GM23338 (cell line): ENCODE measurements around the gene ACSL3. TPM values are rescaled to one million over a fixed set of nuclear protein-coding genes. Genes with fewer than 3 reads are reported as not detected.

Experiments used
- ATAC-seq: fragments of 200-7000 bp; cut with Tn5 transposase; 3 replicates; pipeline ENCODE4 v1.9.1; 2020
- DNase-seq: peaks from one replicate; pipeline ENCODE4 v3.0.0-alpha.2; 2015; ENCODE audit warnings: low spot score
- H2AFZ ChIP-seq: fragments of 200-600 bp; sonication (generic); 2 replicates; pipeline ENCODE4 v1.8.0; 2016; ENCODE audit warnings: antibody characterized with exemption, mild to moderate bottlenecking, moderate library complexity
- H3F3A ChIP-seq: fragments of 200-600 bp; sonication (generic); replicated peaks from 2 replicates; pipeline ENCODE4 v1.8.0; 2017; ENCODE audit warnings: antibody characterized with exemption, mixed run types, low read depth
- H3K27ac ChIP-seq: fragments of 200-600 bp; sonication (generic); 2 replicates; pipeline ENCODE4 v1.6.1; 2016; ENCODE audit warnings: low read depth
- H3K27me3 ChIP-seq: fragments of 200-600 bp; sonication (generic); 2 replicates; pipeline ENCODE4 v1.8.0; 2016; ENCODE audit warnings: mild to moderate bottlenecking, mixed run types, moderate library complexity; ENCODE audit not compliant: insufficient read depth
- H3K36me3 ChIP-seq: fragments of 200-600 bp; sonication (generic); 2 replicates; pipeline ENCODE4 v1.8.0; 2016; ENCODE audit warnings: mild to moderate bottlenecking; ENCODE audit not compliant: insufficient read depth
- H3K4me1 ChIP-seq: fragments of 200-600 bp; sonication (generic); 2 replicates; pipeline ENCODE4 v1.8.0; 2016; ENCODE audit warnings: mild to moderate bottlenecking, moderate library complexity; ENCODE audit not compliant: insufficient read depth
- H3K4me2 ChIP-seq: fragments of 200-600 bp; sonication (generic); 2 replicates; pipeline ENCODE4 v1.7.1; 2017; ENCODE audit warnings: mixed run types
- H3K4me3 ChIP-seq: fragments of 200-600 bp; sonication (generic); 2 replicates; pipeline ENCODE4 v1.6.1; 2016; ENCODE audit warnings: mixed run types
- H3K79me2 ChIP-seq: fragments of 200-600 bp; sonication (generic); replicated peaks from 2 replicates; pipeline ENCODE4 v1.8.0; 2017; ENCODE audit warnings: mild to moderate bottlenecking; ENCODE audit not compliant: insufficient read depth
- H3K9me2 ChIP-seq: fragments of 200-600 bp; sonication (generic); 2 replicates; pipeline ENCODE4 v1.8.0; 2017; ENCODE audit not compliant: insufficient read depth
- H4K20me1 ChIP-seq: fragments of 200-600 bp; sonication (generic); replicated peaks from 2 replicates; pipeline ENCODE4 v1.8.0; 2017; ENCODE audit warnings: mild to moderate bottlenecking; ENCODE audit not compliant: insufficient read depth
- H3K27ac Mint-ChIP-seq: 2 replicates; pipeline ENCODE4 v1.8.0; 2020; ENCODE audit warnings: inconsistent platforms, mild to moderate bottlenecking, moderate library complexity, mixed read lengths
- H3K27me3 Mint-ChIP-seq: 3 replicates; pipeline ENCODE4 v1.8.0; 2022; ENCODE audit warnings: low read depth, mild to moderate bottlenecking, moderate library complexity, mixed read lengths, inconsistent platforms; ENCODE audit not compliant: insufficient read depth, poor library complexity
- H3K36me3 Mint-ChIP-seq: 3 replicates; pipeline ENCODE4 v1.8.0; 2021; ENCODE audit warnings: low read depth, mild to moderate bottlenecking, inconsistent platforms, moderate library complexity, mixed read lengths
- H3K4me1 Mint-ChIP-seq: 3 replicates; pipeline ENCODE4 v1.8.0; 2020; ENCODE audit warnings: mild to moderate bottlenecking, inconsistent platforms, mixed read lengths
- H3K4me3 Mint-ChIP-seq: 3 replicates; pipeline ENCODE4 v1.8.0; 2021; ENCODE audit warnings: moderate library complexity, mild to moderate bottlenecking, inconsistent platforms, mixed read lengths
- H3K9me3 Mint-ChIP-seq: 3 replicates; pipeline ENCODE4 v1.8.0; 2020; ENCODE audit warnings: moderate library complexity, mild to moderate bottlenecking, inconsistent platforms, mixed read lengths
- CREB1 ChIP-seq: fragments of 250-450 bp; sonication (Bioruptor Pico); IDR thresholded peaks from 2 replicates; pipeline ENCODE4 v1.5.0; 2020; ENCODE audit warnings: low read depth, mild to moderate bottlenecking, moderate library complexity
- EZH2 ChIP-seq: fragments of 200-600 bp; sonication (generic); IDR thresholded peaks from one replicate; pipeline ENCODE4 v1.8.0; 2017; ENCODE audit warnings: antibody characterized with exemption, mild to moderate bottlenecking, low read depth; ENCODE audit not compliant: unreplicated experiment
- EZH2phosphoT487 ChIP-seq: fragments of 200-600 bp; sonication (generic); IDR thresholded peaks from one replicate; pipeline ENCODE4 v1.8.1; 2018; ENCODE audit warnings: antibody characterized with exemption; ENCODE audit not compliant: unreplicated experiment
- JUNB ChIP-seq: IDR thresholded peaks from one replicate; pipeline ENCODE4 v1.6.1; 2016; ENCODE audit warnings: antibody characterized with exemption; ENCODE audit not compliant: unreplicated experiment
- NANOG ChIP-seq: IDR thresholded peaks from 2 replicates; pipeline ENCODE4 v1.6.1; 2016; ENCODE audit warnings: antibody characterized with exemption, borderline replicate concordance
- POLR2AphosphoS5 ChIP-seq: IDR thresholded peaks from 2 replicates; pipeline ENCODE4 v1.6.1; 2016; ENCODE audit warnings: antibody characterized with exemption, low read depth
- STAT1 ChIP-seq: IDR thresholded peaks from one replicate; pipeline ENCODE4 v1.6.1; 2016; ENCODE audit warnings: antibody characterized with exemption; ENCODE audit not compliant: unreplicated experiment
- ZNF114 ChIP-seq: fragments of 250-450 bp; sonication (Bioruptor Pico); IDR thresholded peaks from 2 replicates; pipeline ENCODE4 v1.5.0; 2020; ENCODE audit warnings: mild to moderate bottlenecking, moderate library complexity
- ZNF331 ChIP-seq: fragments of 250-450 bp; sonication (Bioruptor Pico); IDR thresholded peaks from 2 replicates; pipeline ENCODE4 v1.5.0; 2020; ENCODE audit warnings: low read depth, mild to moderate bottlenecking, moderate library complexity
- polyA plus RNA-seq: library from polyadenylated mRNA; unstranded; fragments of >200 nt; fragmentation: Nextera tagmentation; extraction: Ambion mirVana; gene quantifications from 2 replicates; pipeline ENCODE4 v1.2.1, GENCODE V29; 2016
- total RNA-seq: library from RNA; depleted of rRNA; stranded (reverse); fragments of >200 nt; shearing (Covaris generic); gene quantifications from 2 replicates; pipeline ENCODE4 v1.2.3, GENCODE V29; 2014
- TF ChIP-seq, protein P1 (sequence below), 2 experiments: fragments of 200-600 bp in 1 of 2; sonication (generic) in 1 of 2; conservative IDR thresholded peaks; 2 replicates each; pipeline versions ENCODE4 v1.5.1 to v1.6.1; 2016 to 2017; ENCODE audit warnings: antibody characterized with exemption in 2 of 2, low read depth in 2 of 2, mild to moderate bottlenecking in 2 of 2, moderate library complexity in 1 of 2
- TF ChIP-seq, protein P2 (sequence below): fragments of 250-450 bp; sonication (Bioruptor Pico); IDR thresholded peaks from 2 replicates; pipeline ENCODE4 v1.5.0; 2020; ENCODE audit warnings: mild to moderate bottlenecking, moderate library complexity
- TF ChIP-seq, protein P3 (sequence below): IDR thresholded peaks from one replicate; pipeline ENCODE4 v1.6.1; 2018; ENCODE audit warnings: antibody characterized with exemption; ENCODE audit not compliant: unreplicated experiment
- TF ChIP-seq, protein P4 (sequence below): IDR thresholded peaks from 2 replicates; pipeline ENCODE4 v1.6.1; 2016; ENCODE audit warnings: antibody characterized with exemption

Gene ACSL3
- total and polyA plus RNA-seq, 2 experiments from 2014 or later: 55.3 to 130 TPM

DNA sequence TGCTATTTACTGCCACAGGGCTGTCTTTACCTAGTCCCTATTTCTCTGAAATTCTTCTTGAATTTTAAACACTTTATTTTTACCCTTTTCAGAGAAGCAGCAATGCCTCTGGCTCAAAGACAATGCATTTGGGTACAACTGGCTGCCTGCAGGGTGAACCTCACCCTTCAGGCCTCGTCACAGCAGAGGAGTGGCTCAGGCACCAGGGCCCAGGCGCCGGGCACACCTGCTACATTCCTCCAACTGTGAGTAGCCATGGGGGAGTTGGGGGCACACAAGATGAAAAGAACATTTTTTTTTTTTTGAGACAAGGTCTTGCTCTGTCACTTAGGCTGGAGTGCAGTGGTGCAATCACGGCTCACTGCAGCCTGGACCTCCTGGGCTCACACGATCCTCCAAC is 116.3 kb downstream of the ACSL3 start:
- Histone ChIP-seq H4K20me1 (no peaks in the 10 kb centered on the region), H3K79me2 (no peaks in the 10 kb centered on the region), H3K9me2 (0 out of 2 replicates have a peak, but pooled peaks cover 3% of the 10 kb centered on the region), H3K27ac (no peak overlapping the region), H2AFZ (no peak overlapping the region), H3K4me2 (no peak overlapping the region), H3F3A (no peaks in the 10 kb centered on the region), H3K4me3 (no peak overlapping the region), H3K4me1 (peaks cover 2% of the 10 kb centered on the region; the same call in 1 of the 2 replicates), H3K27me3 (no peaks in the 10 kb centered on the region), H3K36me3 (no peaks in the 10 kb centered on the region)
- DNase-seq (no peak), ATAC-seq (no peak)
- Mint-ChIP-seq H3K36me3 (no peaks in the 10 kb centered on the region), H3K4me1 (peaks cover 12% of the 10 kb centered on the region), H3K4me3 (no peak overlapping the region), H3K27ac (no peak overlapping the region), H3K27me3 (peaks cover 2% of the 10 kb centered on the region), H3K9me3 (no peaks in the 10 kb centered on the region)
- TF ChIP-seq, protein P1, sequence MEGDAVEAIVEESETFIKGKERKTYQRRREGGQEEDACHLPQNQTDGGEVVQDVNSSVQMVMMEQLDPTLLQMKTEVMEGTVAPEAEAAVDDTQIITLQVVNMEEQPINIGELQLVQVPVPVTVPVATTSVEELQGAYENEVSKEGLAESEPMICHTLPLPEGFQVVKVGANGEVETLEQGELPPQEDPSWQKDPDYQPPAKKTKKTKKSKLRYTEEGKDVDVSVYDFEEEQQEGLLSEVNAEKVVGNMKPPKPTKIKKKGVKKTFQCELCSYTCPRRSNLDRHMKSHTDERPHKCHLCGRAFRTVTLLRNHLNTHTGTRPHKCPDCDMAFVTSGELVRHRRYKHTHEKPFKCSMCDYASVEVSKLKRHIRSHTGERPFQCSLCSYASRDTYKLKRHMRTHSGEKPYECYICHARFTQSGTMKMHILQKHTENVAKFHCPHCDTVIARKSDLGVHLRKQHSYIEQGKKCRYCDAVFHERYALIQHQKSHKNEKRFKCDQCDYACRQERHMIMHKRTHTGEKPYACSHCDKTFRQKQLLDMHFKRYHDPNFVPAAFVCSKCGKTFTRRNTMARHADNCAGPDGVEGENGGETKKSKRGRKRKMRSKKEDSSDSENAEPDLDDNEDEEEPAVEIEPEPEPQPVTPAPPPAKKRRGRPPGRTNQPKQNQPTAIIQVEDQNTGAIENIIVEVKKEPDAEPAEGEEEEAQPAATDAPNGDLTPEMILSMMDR (conservative IDR thresholded peaks at IDR 0.05; ENCODE audit: low read depth in 2 of 2): no peak
- TF ChIP-seq, protein P2, sequence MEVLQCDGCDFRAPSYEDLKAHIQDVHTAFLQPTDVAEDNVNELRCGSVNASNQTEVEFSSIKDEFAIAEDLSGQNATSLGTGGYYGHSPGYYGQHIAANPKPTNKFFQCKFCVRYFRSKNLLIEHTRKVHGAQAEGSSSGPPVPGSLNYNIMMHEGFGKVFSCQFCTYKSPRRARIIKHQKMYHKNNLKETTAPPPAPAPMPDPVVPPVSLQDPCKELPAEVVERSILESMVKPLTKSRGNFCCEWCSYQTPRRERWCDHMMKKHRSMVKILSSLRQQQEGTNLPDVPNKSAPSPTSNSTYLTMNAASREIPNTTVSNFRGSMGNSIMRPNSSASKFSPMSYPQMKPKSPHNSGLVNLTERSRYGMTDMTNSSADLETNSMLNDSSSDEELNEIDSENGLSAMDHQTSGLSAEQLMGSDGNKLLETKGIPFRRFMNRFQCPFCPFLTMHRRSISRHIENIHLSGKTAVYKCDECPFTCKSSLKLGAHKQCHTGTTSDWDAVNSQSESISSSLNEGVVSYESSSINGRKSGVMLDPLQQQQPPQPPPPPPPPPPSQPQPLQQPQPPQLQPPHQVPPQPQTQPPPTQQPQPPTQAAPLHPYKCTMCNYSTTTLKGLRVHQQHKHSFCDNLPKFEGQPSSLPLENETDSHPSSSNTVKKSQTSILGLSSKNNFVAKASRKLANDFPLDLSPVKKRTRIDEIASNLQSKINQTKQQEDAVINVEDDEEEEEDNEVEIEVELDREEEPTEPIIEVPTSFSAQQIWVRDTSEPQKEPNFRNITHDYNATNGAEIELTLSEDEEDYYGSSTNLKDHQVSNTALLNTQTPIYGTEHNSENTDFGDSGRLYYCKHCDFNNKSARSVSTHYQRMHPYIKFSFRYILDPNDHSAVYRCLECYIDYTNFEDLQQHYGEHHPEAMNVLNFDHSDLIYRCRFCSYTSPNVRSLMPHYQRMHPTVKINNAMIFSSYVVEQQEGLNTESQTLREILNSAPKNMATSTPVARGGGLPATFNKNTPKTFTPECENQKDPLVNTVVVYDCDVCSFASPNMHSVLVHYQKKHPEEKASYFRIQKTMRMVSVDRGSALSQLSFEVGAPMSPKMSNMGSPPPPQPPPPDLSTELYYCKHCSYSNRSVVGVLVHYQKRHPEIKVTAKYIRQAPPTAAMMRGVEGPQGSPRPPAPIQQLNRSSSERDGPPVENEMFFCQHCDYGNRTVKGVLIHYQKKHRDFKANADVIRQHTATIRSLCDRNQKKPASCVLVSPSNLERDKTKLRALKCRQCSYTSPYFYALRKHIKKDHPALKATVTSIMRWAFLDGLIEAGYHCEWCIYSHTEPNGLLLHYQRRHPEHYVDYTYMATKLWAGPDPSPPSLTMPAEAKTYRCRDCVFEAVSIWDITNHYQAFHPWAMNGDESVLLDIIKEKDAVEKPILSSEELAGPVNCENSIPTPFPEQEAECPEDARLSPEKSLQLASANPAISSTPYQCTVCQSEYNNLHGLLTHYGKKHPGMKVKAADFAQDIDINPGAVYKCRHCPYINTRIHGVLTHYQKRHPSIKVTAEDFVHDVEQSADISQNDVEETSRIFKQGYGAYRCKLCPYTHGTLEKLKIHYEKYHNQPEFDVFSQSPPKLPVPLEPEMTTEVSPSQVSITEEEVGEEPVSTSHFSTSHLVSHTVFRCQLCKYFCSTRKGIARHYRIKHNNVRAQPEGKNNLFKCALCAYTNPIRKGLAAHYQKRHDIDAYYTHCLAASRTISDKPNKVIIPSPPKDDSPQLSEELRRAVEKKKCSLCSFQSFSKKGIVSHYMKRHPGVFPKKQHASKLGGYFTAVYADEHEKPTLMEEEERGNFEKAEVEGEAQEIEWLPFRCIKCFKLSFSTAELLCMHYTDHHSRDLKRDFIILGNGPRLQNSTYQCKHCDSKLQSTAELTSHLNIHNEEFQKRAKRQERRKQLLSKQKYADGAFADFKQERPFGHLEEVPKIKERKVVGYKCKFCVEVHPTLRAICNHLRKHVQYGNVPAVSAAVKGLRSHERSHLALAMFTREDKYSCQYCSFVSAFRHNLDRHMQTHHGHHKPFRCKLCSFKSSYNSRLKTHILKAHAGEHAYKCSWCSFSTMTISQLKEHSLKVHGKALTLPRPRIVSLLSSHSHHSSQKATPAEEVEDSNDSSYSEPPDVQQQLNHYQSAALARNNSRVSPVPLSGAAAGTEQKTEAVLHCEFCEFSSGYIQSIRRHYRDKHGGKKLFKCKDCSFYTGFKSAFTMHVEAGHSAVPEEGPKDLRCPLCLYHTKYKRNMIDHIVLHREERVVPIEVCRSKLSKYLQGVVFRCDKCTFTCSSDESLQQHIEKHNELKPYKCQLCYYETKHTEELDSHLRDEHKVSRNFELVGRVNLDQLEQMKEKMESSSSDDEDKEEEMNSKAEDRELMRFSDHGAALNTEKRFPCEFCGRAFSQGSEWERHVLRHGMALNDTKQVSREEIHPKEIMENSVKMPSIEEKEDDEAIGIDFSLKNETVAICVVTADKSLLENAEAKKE (CRISPR knock-in tag): no peak
- TF ChIP-seq, protein P3, sequence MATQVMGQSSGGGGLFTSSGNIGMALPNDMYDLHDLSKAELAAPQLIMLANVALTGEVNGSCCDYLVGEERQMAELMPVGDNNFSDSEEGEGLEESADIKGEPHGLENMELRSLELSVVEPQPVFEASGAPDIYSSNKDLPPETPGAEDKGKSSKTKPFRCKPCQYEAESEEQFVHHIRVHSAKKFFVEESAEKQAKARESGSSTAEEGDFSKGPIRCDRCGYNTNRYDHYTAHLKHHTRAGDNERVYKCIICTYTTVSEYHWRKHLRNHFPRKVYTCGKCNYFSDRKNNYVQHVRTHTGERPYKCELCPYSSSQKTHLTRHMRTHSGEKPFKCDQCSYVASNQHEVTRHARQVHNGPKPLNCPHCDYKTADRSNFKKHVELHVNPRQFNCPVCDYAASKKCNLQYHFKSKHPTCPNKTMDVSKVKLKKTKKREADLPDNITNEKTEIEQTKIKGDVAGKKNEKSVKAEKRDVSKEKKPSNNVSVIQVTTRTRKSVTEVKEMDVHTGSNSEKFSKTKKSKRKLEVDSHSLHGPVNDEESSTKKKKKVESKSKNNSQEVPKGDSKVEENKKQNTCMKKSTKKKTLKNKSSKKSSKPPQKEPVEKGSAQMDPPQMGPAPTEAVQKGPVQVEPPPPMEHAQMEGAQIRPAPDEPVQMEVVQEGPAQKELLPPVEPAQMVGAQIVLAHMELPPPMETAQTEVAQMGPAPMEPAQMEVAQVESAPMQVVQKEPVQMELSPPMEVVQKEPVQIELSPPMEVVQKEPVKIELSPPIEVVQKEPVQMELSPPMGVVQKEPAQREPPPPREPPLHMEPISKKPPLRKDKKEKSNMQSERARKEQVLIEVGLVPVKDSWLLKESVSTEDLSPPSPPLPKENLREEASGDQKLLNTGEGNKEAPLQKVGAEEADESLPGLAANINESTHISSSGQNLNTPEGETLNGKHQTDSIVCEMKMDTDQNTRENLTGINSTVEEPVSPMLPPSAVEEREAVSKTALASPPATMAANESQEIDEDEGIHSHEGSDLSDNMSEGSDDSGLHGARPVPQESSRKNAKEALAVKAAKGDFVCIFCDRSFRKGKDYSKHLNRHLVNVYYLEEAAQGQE: no peak
- no peak for TF ChIP-seq STAT1
- TF ChIP-seq JUNB: no peak
- no peak for TF ChIP-seq ZNF114 (CRISPR knock-in tag)
- no peak for TF ChIP-seq EZH2
- TF ChIP-seq ZNF331 (CRISPR knock-in tag): no peak
- no peak for TF ChIP-seq NANOG
- TF ChIP-seq CREB1 (CRISPR knock-in tag): no peak
- TF ChIP-seq, protein P4, sequence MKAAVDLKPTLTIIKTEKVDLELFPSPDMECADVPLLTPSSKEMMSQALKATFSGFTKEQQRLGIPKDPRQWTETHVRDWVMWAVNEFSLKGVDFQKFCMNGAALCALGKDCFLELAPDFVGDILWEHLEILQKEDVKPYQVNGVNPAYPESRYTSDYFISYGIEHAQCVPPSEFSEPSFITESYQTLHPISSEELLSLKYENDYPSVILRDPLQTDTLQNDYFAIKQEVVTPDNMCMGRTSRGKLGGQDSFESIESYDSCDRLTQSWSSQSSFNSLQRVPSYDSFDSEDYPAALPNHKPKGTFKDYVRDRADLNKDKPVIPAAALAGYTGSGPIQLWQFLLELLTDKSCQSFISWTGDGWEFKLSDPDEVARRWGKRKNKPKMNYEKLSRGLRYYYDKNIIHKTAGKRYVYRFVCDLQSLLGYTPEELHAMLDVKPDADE: no peak
- TF ChIP-seq POLR2AphosphoS5: no peak
- TF ChIP-seq EZH2phosphoT487: no peak
